Activated T-helper 1 cell treated with anti-CD3 and anti-CD28 coated beads, Interleukin-12 subunit alpha, Interleukin-12 subunit beta, Interleukin-2, Interleukin-4 antibody, amounts not matched to agents 30 ng/mL and 10 ng/mL and 1 ng/mL, durations not matched to agents 14 hours and 24 hours and 36 hours (primary cell): ENCODE data around the gene PRAC1. TPM values are rescaled to one million over a fixed set of nuclear protein-coding genes. Genes with fewer than 3 reads are reported as not detected.
"Not testable (repeated sequence)": the region's sequence is repeated elsewhere in the genome, so short reads cannot be mapped to it uniquely, and the experiment has no call there.

Experiments used
- DNase-seq: peaks from one replicate; pipeline ENCODE4 v3.0.0; 2021; ENCODE audit warnings: low spot score
- H3K27ac Mint-ChIP-seq: one replicate; pipeline ENCODE4 v1.8.0; 2021; ENCODE audit warnings: mild to moderate bottlenecking, mixed read lengths
- H3K27me3 Mint-ChIP-seq: one replicate; pipeline ENCODE4 v1.8.0; 2022; ENCODE audit warnings: mild to moderate bottlenecking, moderate library complexity, mixed read lengths; ENCODE audit not compliant: insufficient read depth
- H3K36me3 Mint-ChIP-seq: one replicate; pipeline ENCODE4 v1.8.0; 2021; ENCODE audit warnings: low read depth, mixed read lengths
- H3K4me1 Mint-ChIP-seq: one replicate; pipeline ENCODE4 v1.8.0; 2021; ENCODE audit warnings: low read depth, mixed read lengths
- H3K4me3 Mint-ChIP-seq: one replicate; pipeline ENCODE4 v1.8.0; 2021; ENCODE audit warnings: mild to moderate bottlenecking, moderate library complexity, mixed read lengths
- H3K9me3 Mint-ChIP-seq: one replicate; pipeline ENCODE4 v1.8.0; 2021; ENCODE audit warnings: mixed read lengths
- intact Hi-C: fragments of 100-400 bp; cut with micrococcal nuclease; formaldehyde crosslinking; loops from one replicate; pipeline ENCODE4 v1.15.1; 2024
- total RNA-seq: library from RNA; stranded (reverse); gene quantifications from 2 replicates; pipeline ENCODE4 v1.2.3, GENCODE V29; 2022

The PRAC1 gene
- total RNA-seq, 1 donor from 2014 or later: not detected

DNA sequence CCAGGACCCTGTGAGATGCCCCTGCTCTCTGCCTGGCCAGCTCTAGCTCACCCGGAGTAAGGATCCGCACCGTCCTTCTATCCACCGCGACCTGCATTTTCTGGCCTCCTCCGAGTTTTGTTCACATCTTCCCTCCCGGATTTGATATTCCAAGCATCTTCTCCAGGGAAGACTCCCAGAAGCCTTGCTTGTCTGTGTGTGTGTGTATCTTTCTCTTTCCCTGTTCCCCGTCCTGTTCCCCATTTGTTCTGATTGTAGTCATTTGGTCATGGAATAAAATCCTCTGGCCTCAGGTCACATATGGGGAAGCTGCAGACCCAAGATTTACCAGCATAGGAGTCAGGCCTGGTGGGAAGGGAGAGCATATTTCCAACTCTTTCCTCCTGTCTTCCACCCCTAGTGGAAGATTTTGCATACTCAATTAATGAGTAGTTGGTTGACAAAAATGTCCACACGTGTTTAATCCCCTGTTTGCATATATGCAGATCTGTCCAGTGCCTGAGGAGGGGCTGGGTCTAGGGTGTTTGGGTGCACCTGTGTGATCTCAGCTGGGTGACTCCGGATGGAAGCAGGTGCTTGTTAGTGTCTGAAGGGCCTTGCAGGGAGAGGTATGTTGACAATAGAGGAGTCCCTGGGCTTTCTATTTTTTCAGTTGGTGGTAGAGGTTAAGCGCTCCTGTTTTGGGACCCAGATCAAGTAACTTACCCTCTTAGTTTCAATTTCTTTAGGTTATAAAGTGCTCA lies 1.9 kb downstream of the PRAC1 start:
- H3K4me1 Mint-ChIP-seq: peaks cover 19% of the 10 kb centered on the region
- no peak overlapping the region for H3K4me3 Mint-ChIP-seq
- H3K27me3 Mint-ChIP-seq: peaks cover 93% of the 10 kb centered on the region
- no peak for DNase-seq
- peak overlapping the region; percentile 77 for H3K27ac Mint-ChIP-seq
- H3K9me3 Mint-ChIP-seq: no peaks in the 10 kb centered on the region
- intact Hi-C loops: loop anchor here (5.0 to 10.0 kb wide), 2 partner anchors 48 to 74 kb away; no protein-coding TSS in a partner anchor
- H3K36me3 Mint-ChIP-seq: peaks cover 1% of the 10 kb centered on the region

DNA sequence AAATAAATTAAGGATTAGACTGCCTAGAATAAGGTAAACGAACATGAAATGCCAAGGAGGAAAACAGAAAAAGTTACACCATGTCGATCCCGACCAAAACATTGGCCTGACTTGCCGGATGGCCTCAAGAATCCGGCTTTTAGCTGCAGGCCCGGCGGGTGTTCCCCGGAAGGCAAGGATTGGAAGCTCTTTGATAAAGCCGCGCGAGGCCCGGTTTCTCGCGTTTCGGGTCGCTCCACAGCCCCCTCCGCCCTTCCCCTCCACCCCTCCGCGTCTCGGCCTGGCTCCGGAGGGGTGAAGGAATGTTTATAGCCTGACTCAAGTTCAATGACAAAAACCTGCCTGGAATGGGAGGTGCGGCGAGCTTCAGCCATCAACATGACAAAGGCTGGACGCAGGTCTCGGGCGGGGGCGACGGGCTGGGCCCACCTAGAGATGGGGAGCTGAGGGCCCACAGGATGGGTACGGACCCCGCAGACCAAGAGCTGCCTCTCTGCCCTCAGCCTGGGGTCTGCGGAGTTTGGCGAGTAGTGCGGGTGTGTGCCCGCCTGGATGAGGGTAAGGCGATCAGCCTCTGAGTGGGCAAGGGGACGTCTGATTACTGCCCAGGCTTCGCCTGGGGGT lies 2.6 kb downstream of the PRAC1 start:
- H3K27me3 Mint-ChIP-seq: peaks cover 90% of the 10 kb centered on the region
- H3K4me1 Mint-ChIP-seq: peaks cover 15% of the 10 kb centered on the region
- DNase-seq: no peak
- intact Hi-C loops: loop anchor here (5.0 to 10.0 kb wide), 2 partner anchors 47 to 75 kb away; no protein-coding TSS in a partner anchor
- peak overlapping the region; percentile 65 for H3K27ac Mint-ChIP-seq
- H3K9me3 Mint-ChIP-seq: no peaks in the 10 kb centered on the region
- H3K4me3 Mint-ChIP-seq: no peak overlapping the region
- H3K36me3 Mint-ChIP-seq: peaks cover 1% of the 10 kb centered on the region

DNA sequence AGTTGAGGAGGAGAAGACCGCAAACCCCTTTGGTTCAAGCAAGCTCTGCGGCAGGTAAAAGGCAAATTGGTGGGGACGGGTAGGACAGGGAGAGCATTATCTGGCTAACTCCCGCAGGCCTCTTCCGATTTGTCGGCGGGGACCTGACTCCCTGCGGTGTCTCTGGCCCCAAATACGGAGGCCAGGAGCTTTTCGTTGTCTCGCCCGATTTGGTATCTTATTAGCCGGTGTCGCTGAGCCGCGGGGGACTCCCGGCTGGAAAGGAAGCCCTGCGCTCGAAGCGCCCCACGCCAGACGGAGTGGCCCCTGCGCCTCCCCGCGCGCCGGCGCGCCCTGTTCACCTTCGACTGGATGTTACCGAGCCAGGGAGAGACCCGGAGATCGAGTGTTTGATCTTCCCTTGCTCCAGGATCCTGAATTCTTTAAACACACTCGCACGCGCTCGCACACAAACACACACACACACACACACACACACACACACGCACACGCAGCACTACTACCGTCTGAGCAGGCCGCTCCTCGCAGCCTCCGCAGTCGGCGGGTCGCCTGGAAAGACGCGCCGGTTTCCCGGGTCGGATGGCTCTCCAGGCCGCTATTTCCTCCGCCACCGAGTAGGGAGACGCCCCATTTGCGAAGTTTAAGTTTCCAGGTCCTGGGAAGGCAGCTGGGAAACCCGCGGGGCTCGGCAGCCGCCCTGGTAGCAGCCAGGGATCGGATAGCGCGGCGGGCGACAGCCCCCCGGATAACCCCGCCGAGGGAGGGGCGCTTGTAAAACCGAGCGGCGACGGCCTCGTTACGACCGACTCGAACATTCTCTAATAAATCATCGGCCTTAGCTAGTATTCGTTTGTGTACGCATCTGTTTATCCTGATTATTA lies 3.3 kb downstream of the PRAC1 start:
- intact Hi-C loops: loop anchor here (1.0 kb wide), 2 partner anchors 29 to 276 kb away; no protein-coding TSS in a partner anchor
- Mint-ChIP-seq H3K4me1 (peaks cover 8% of the 10 kb centered on the region), H3K9me3 (no peaks in the 10 kb centered on the region), H3K4me3 (no peak overlapping the region), H3K27ac (peak overlapping the region; percentile 77), H3K36me3 (peaks cover 1% of the 10 kb centered on the region), H3K27me3 (peaks cover 90% of the 10 kb centered on the region)
- DNase-seq: no peak

DNA sequence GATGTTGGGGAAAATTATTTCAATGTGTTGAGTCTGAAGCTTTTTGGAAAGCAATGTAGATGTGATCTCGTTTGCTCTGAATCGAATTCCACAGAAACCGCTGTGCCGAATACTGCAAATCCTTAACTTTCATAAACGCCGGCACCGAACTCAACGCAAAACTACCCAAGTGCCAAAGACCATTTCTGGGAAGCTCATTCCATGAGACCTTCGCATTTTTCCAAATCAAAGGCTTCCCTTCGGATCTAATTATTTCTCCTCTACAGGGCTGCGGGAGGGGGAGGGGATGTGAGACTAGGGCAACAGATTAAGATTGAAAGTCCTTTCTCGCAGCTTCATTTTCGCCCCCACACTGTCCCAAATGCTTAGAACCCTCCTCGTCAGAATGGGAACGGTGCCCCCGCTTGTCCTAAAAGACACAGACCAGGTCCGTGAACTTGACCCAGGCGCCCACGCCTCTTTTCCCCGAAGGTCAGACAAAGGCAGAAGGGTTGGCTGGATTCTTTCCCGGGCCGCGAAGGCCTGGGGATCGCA lies 4.0 kb downstream of the PRAC1 start:
- Mint-ChIP-seq H3K36me3 (peaks cover 1% of the 10 kb centered on the region), H3K27me3 (peaks cover 84% of the 10 kb centered on the region), H3K9me3 (no peaks in the 10 kb centered on the region), H3K27ac (peak overlapping the region; percentile 40), H3K4me3 (peak overlapping the region; percentile 3), H3K4me1 (peaks cover 6% of the 10 kb centered on the region)
- intact Hi-C loops: loop anchor here (1.0 kb wide), 2 partner anchors 30 to 277 kb away; no protein-coding TSS in a partner anchor
- no peak for DNase-seq

DNA sequence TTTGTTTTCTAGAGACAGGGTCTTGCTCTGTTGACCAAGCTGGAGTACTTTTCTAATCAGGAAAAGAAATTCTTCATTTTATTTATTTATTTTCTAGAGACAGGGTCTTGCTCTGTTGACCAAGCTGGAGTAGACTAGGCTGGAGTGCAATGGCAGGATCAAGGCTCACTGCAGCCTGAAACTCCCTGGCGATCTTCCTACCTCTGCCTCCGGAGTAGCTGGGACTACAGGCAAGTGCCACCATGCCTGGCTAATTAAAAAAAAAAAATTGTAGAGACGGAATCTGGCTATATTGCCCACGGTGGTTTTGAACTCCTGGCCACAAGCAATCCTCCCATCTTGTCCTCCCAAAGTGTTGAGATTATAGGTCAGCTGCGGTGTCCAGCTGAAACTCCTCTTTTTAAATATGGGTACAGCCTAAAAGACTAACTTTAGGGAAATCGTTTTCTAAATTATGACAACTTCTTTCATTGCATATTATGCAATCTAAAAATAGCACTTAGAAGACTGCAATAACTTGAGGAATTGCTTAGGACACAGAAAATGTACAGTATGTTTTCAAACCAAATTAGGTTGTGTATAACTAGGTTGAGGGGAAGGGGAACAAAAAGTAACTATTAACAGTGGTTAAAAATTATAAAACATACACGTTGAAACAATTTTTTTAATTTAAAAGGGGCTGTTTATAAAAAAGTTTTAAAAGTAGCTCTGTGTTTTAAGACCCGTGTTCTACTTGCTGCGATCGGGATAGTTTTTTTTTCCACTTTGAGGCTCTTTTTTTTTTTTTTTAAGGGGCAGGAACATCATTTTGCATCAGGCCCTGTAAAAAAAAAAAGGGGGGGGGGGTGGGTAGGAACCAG lies 4.7 kb downstream of the PRAC1 start:
- no peak overlapping the region for H3K4me3 Mint-ChIP-seq
- peaks cover 1% of the 10 kb centered on the region for H3K36me3 Mint-ChIP-seq
- intact Hi-C loops: loop anchor here (1.0 kb wide), 2 partner anchors 31 to 278 kb away; no protein-coding TSS in a partner anchor

DNA sequence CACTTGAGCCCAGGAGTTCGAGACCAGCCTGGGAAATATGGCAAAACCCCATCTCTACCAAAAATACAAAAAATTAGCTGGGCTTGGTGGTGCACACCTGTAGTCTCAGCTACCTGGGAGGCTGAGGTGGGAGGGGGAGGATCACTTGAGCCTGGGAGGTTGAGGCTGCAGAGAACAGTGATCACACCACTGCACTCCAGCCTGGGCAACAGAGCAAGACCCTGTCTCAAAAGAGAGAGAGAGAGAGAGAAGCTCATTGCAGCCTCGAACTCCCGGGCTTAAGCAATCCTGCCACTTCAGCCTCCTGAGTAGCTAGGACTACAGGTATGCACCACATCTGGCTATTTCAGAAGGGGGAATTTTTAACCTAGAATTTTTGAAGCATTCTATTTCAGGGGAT lies 5.8 kb downstream of the PRAC1 start:
- H3K27ac Mint-ChIP-seq, H3K4me3 Mint-ChIP-seq, intact Hi-C loops, H3K9me3 Mint-ChIP-seq, H3K36me3 Mint-ChIP-seq, DNase-seq, H3K4me1 Mint-ChIP-seq: not testable (repeated sequence)
- H3K27me3 Mint-ChIP-seq: peaks cover 76% of the 10 kb centered on the region

More for the DNA sequence above, 4.7 kb downstream of the PRAC1 start:
- peaks cover 83% of the 10 kb centered on the region for H3K27me3 Mint-ChIP-seq
- no peak for DNase-seq
- H3K4me1 Mint-ChIP-seq: peaks cover 6% of the 10 kb centered on the region
- no peak overlapping the region for H3K27ac Mint-ChIP-seq
- no peaks in the 10 kb centered on the region for H3K9me3 Mint-ChIP-seq

DNA sequence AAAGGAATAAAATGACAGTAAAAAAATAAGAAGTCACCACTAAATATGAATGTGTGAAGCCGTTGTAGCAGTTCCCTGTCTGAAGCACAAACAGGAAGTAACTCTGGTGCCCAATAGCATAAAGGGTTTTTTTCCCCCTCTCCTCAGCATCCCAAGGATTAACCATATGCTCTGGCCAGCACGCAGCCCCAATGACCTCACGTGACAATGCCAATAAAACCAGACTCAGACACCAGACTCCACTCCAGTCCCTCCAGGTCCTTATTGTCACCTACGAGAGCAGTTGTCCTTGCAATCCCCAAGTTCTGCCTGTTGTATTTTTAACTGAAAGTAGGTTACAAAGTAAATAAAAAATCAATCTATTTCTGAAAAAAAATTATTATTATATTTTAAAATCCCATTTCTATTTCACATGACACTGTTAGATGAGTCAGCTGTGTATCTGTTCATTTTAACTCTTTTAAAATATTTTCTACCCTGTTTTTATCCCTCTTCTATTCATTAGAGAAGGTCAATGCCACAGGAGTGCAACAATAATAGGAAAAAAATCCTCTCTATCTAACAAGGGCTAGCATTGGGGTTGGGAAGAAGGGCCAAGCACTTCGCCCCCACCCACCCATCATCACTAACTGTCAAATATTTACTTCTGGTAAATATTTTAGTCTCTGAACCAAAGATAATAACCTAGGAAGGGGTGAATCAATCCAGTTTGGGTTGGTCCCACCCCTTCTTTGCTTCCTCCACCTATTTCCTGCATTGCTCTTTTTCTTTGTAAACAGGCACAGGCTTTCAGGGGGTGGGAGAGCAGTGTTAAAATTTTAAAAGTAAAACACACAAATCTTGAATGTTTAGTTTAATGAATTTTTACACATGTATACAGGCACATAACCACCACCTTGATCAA lies 6.6 kb downstream of the PRAC1 start:
- H3K4me1 Mint-ChIP-seq: peaks cover 6% of the 10 kb centered on the region
- peaks cover 75% of the 10 kb centered on the region for H3K27me3 Mint-ChIP-seq
- H3K36me3 Mint-ChIP-seq: peaks cover 1% of the 10 kb centered on the region
- no peaks in the 10 kb centered on the region for H3K9me3 Mint-ChIP-seq
- DNase-seq: no peak
- no peak overlapping the region for H3K4me3 Mint-ChIP-seq
- intact Hi-C loops: no loop called here
- H3K27ac Mint-ChIP-seq: no peak overlapping the region

DNA sequence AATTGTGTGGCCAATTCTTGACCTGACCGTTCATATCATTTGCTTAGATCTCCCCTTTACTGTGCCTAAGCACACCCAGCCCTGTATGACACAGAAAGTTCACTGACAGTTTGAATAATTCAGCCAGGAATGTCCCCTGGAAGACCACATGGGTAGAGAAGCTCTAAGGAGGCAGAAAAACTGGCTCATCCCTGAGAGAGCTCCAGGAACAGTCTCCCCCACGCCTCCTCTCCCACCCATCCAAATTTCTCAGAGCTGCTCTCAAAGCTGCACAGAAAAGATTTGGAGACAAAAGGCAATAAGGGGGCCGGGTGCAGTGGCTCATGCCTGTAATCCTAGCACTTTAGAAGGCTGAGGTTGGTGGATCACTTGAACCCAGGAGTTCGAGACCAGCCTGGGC lies 11.2 kb downstream of the PRAC1 start:
- no peaks in the 10 kb centered on the region for H3K4me1 Mint-ChIP-seq
- peaks cover 67% of the 10 kb centered on the region for H3K27me3 Mint-ChIP-seq
- intact Hi-C loops: no loop called here

DNA sequence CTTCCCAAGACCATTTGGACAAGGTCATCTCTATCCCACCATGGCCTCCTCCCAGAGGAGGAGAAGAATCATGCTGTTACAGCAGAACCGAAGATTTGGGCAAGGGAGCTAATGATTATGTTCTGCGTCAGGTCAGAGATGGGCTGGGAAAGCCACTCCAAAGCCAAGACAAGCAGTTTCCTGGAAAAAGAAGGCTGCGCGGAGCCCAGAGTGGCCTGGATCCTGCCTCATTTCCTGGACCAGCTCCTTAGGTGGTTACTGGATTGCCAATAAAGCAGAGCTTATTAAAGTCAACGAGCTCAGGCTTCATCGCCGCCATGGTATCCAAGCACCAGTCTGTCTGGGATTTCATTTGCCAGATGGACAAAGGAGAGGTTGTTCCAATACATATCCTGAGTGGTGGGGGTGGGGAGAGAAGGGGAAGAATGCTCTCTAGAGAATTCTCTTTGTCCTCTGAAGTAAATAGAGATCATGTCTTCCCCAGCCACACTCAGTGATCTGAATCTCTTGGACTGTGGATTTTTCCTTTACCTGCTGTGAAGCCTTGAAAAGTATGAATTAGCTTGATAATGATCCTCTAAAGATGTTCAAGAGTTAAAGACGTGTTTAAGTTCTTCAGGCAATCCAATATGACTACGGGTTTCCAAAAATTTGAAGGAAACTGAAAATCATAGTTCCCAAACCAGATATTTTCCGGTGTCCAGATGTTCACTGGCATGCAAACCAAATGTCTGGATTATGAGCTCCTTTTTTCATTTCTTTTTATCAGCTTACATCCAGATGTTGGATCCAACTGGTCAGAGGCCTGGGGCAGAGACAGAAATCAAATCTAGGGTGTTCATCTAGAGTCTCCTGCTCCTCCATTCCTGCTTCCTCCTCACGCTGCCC lies 17.7 kb downstream of the PRAC1 start:
- Mint-ChIP-seq H3K4me3 (no peak overlapping the region), H3K4me1 (no peaks in the 10 kb centered on the region), H3K36me3 (no peaks in the 10 kb centered on the region), H3K27ac (no peak overlapping the region), H3K27me3 (peaks cover 71% of the 10 kb centered on the region), H3K9me3 (no peaks in the 10 kb centered on the region)
- intact Hi-C loops: no loop called here
- no peak for DNase-seq

More for the DNA sequence above, 11.2 kb downstream of the PRAC1 start:
- H3K36me3 Mint-ChIP-seq: no peaks in the 10 kb centered on the region
- no peak overlapping the region for H3K4me3 Mint-ChIP-seq
- H3K27ac Mint-ChIP-seq: no peak overlapping the region
- DNase-seq: no peak
- no peaks in the 10 kb centered on the region for H3K9me3 Mint-ChIP-seq

DNA sequence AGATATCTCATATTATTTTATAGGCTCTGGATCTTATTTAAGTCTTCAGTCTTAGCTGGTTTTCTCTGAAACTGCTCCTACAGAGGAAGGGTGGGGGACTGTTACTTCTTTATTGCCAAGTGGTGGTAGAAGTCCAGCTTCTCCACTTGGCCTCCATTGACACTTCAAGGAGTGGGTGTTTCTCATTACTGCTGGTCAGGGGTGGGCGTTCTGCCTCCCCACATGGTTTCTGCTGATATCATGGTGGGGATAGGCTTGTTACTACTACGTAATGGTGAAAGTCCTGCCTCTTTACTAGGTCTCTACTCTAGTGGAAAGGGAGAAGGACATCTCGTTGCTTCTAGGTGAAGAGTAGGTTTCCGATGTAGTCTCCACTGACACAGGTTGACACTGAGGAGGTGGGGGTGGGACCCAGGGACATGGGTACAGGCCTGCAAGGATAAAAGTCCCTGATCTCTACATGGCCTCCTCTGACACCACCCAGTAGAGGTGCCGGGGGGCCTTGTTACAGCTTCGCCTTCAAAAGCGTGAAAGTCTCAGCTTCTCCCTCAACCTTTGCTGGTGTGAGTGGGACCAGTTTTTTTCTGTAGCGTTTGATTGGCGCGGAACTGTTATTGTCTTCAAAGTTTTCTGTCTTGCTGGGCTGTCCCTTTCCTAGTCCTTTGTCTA lies 20.3 kb downstream of the PRAC1 start:
- no peak for DNase-seq
- Mint-ChIP-seq H3K4me1 (no peaks in the 10 kb centered on the region), H3K27me3 (peaks cover 53% of the 10 kb centered on the region), H3K4me3 (no peak overlapping the region), H3K27ac (no peak overlapping the region), H3K9me3 (no peaks in the 10 kb centered on the region), H3K36me3 (no peaks in the 10 kb centered on the region)
- intact Hi-C loops: no loop called here
